H1 (cell line): Measurements from ENCODE around the gene B9D1. TPM values are rescaled to one million over a fixed set of nuclear protein-coding genes. Genes with fewer than 3 reads are reported as not detected.

Experiments used
- CTCF ChIA-PET: fragments of 300-600 bp; sonication (Branson Sonifier 250); formaldehyde crosslinking; loops from one replicate; lab custom pipeline; 2021; ENCODE audit not compliant: partially characterized antibody; lab: Charles Lee
- POLR2A ChIA-PET: fragments of 300-600 bp; sonication (Branson Sonifier 250); formaldehyde crosslinking; loops from one replicate; lab custom pipeline; 2021; ENCODE audit warnings: inconsistent platforms; ENCODE audit not compliant: partially characterized antibody; lab: Charles Lee
- DNase-seq, 2 experiments: peaks; one replicate each; pipeline versions ENCODE4 v3.0.0 to v3.0.0-alpha.2; 2010 to 2022; ENCODE audit warnings: low spot score in 2 of 2, low read depth in 1 of 2, mixed read lengths in 1 of 2
- FAIRE-seq: peaks from 2 replicates; lab custom pipeline; 2011; peaks lifted over from hg19 to GRCh38; lab: Jason Lieb, UNC
- H2AFZ ChIP-seq: 2 replicates; pipeline ENCODE4 v1.8.1; 2012; ENCODE audit warnings: low read length, inconsistent platforms
- H2AK5ac ChIP-seq: 2 replicates; pipeline ENCODE4 v1.6.1; 2013; ENCODE audit warnings: low read depth, low read length
- H2BK120ac ChIP-seq: replicated peaks from 2 replicates; pipeline ENCODE3; 2013; ENCODE audit warnings: low read depth, low read length, inconsistent platforms
- H2BK12ac ChIP-seq: 2 replicates; pipeline ENCODE4 v1.6.1; 2013; ENCODE audit warnings: low read depth, low read length
- H2BK15ac ChIP-seq: 2 replicates; pipeline ENCODE4 v1.6.1; 2013; ENCODE audit warnings: low read length
- H2BK20ac ChIP-seq: 2 replicates; pipeline ENCODE4 v1.6.1; 2013; ENCODE audit warnings: low read length
- H2BK5ac ChIP-seq: 2 replicates; pipeline ENCODE4 v1.6.1; 2013; ENCODE audit warnings: low read depth, low read length
- H3K14ac ChIP-seq: 2 replicates; pipeline ENCODE4 v1.6.1; 2013; ENCODE audit warnings: inconsistent platforms; ENCODE audit not compliant: insufficient read length
- H3K18ac ChIP-seq: 2 replicates; pipeline ENCODE4 v1.6.1; 2013; ENCODE audit warnings: low read length; ENCODE audit errors: extremely low read depth
- H3K23ac ChIP-seq: 2 replicates; pipeline ENCODE4 v1.6.1; 2013; ENCODE audit warnings: inconsistent platforms; ENCODE audit not compliant: insufficient read length
- H3K23me2 ChIP-seq: 2 replicates; pipeline ENCODE4 v1.6.1; 2013; ENCODE audit warnings: low read depth, low read length
- H3K27ac ChIP-seq: 2 replicates; pipeline ENCODE4 v1.6.1; 2011; ENCODE audit warnings: low read depth, low read length, inconsistent platforms
- H3K27me3 ChIP-seq, 4 experiments: replicated peaks in 1 of 4; 1 replicate in 1 of 4; 2 replicates in 3 of 4; pipeline versions ENCODE4 v1.6.1 to v1.8.1; 2011 to 2013; ENCODE audit warnings: low read length in 3 of 4, mild to moderate bottlenecking in 3 of 4, inconsistent platforms in 2 of 4, mixed read lengths in 2 of 4, moderate library complexity in 1 of 4; ENCODE audit not compliant: control insufficient read depth in 3 of 4, insufficient read depth in 3 of 4; ENCODE audit errors: extremely low read depth in 1 of 4
- H3K36me3 ChIP-seq, 4 experiments: 2 replicates each; pipeline versions ENCODE4 v1.6.1 to v1.8.1; 2011 to 2013; ENCODE audit warnings: mild to moderate bottlenecking in 4 of 4, low read length in 3 of 4, moderate library complexity in 2 of 4, control low read depth in 1 of 4, inconsistent platforms in 1 of 4; ENCODE audit not compliant: insufficient read depth in 4 of 4, control insufficient read depth in 2 of 4
- H3K4ac ChIP-seq: replicated peaks from 2 replicates; pipeline ENCODE3; 2013; ENCODE audit warnings: low read length, low read depth, mixed read lengths, inconsistent platforms; ENCODE audit not compliant: insufficient read length
- H3K4me1 ChIP-seq, 4 experiments: replicated peaks in 1 of 4; 1 replicate in 1 of 4; 2 replicates in 3 of 4; pipeline versions ENCODE4 v1.6.1 to v1.8.1; 2011 to 2013; ENCODE audit warnings: low read length in 3 of 4, inconsistent platforms in 2 of 4, mixed read lengths in 1 of 4; ENCODE audit not compliant: insufficient read depth in 4 of 4, control insufficient read depth in 3 of 4
- H3K4me2 ChIP-seq, 2 experiments: 2 replicates each; pipeline versions ENCODE4 v1.6.1 to v1.8.1; 2011 to 2013; ENCODE audit warnings: low read depth in 2 of 2, low read length in 2 of 2, control low read depth in 1 of 2, inconsistent platforms in 1 of 2, mild to moderate bottlenecking in 1 of 2; ENCODE audit not compliant: insufficient read depth in 1 of 2
- H3K4me3 ChIP-seq, 4 experiments: fragments of 200-600, 300-600 bp in 1 of 4; sonication (generic), shearing (Covaris generic), sonication (Bioruptor Twin) in 1 of 4; 2 replicates each; pipeline versions ENCODE4 v1.5.1 to v1.8.1; 2011 to 2016; ENCODE audit warnings: low read length in 4 of 4, low read depth in 3 of 4, control low read depth in 2 of 4, inconsistent platforms in 2 of 4, mild to moderate bottlenecking in 2 of 4, mixed read lengths in 1 of 4, moderate library complexity in 1 of 4; ENCODE audit not compliant: insufficient read depth in 2 of 4; ENCODE audit errors: extremely low read depth in 1 of 4
- H3K56ac ChIP-seq: replicated peaks from 2 replicates; pipeline ENCODE3; 2013; ENCODE audit warnings: low read depth, mild to moderate bottlenecking, mixed read lengths, low read length, inconsistent platforms; ENCODE audit not compliant: insufficient read length
- H3K79me1 ChIP-seq: 2 replicates; pipeline ENCODE4 v1.6.1; 2013; ENCODE audit warnings: low read depth, low read length, control low read depth
- H3K79me2 ChIP-seq, 2 experiments: 2 replicates each; pipeline versions ENCODE4 v1.6.1 to v1.8.1; 2012 to 2013; ENCODE audit warnings: low read length in 2 of 2, mild to moderate bottlenecking in 2 of 2, inconsistent platforms in 1 of 2; ENCODE audit not compliant: insufficient read depth in 2 of 2, control insufficient read depth in 1 of 2
- H3K9ac ChIP-seq, 4 experiments: replicated peaks in 1 of 4; 1 replicate in 1 of 4; 2 replicates in 3 of 4; pipeline versions ENCODE4 v1.6.1 to v1.8.1; 2011 to 2013; ENCODE audit warnings: low read depth in 3 of 4, low read length in 3 of 4, control low read depth in 2 of 4, mild to moderate bottlenecking in 2 of 4, moderate library complexity in 2 of 4, inconsistent platforms in 1 of 4; ENCODE audit errors: extremely low read depth in 1 of 4
- H3K9me3 ChIP-seq, 2 experiments: 2 replicates each; pipeline versions ENCODE4 v1.6.1 to v1.8.1; 2012 to 2013; ENCODE audit warnings: mild to moderate bottlenecking in 2 of 2, moderate library complexity in 2 of 2, control low read depth in 1 of 2, inconsistent platforms in 1 of 2, low read depth in 1 of 2, low read length in 1 of 2, mixed read lengths in 1 of 2; ENCODE audit not compliant: insufficient read depth in 2 of 2
- H4K20me1 ChIP-seq, 2 experiments: replicated peaks in 1 of 2; 2 replicates each; pipeline versions ENCODE3 to v1.8.1; 2011 to 2013; ENCODE audit warnings: inconsistent platforms in 2 of 2, low read length in 2 of 2, mild to moderate bottlenecking in 1 of 2; ENCODE audit not compliant: insufficient read depth in 2 of 2, control insufficient read depth in 1 of 2
- H4K5ac ChIP-seq: 2 replicates; pipeline ENCODE4 v1.6.1; 2013; ENCODE audit warnings: low read length, low read depth, mixed read lengths, inconsistent platforms; ENCODE audit not compliant: insufficient read length
- H4K8ac ChIP-seq: 2 replicates; pipeline ENCODE4 v1.8.0; 2013; ENCODE audit warnings: mild to moderate bottlenecking, moderate library complexity, low read length, inconsistent platforms; ENCODE audit not compliant: insufficient read depth; ENCODE audit errors: extremely low read depth
- H4K91ac ChIP-seq: replicated peaks from 2 replicates; pipeline ENCODE3; 2013; ENCODE audit warnings: low read length, mixed read lengths, inconsistent platforms; ENCODE audit not compliant: insufficient read length
- HDAC6 ChIP-seq: IDR thresholded peaks from one replicate; pipeline ENCODE4 v1.7.1; 2012; ENCODE audit warnings: low read depth, mild to moderate bottlenecking, inconsistent platforms, low read length, moderate library complexity
- RBBP5 ChIP-seq: IDR thresholded peaks from 2 replicates; pipeline ENCODE4 v1.7.1; 2012; ENCODE audit warnings: low read depth, mild to moderate bottlenecking, inconsistent platforms, low read length, moderate library complexity, borderline replicate concordance
- TAF7 ChIP-seq: optimal IDR thresholded peaks from 2 replicates; pipeline ENCODE3; 2011; ENCODE audit warnings: low read depth, mild to moderate bottlenecking, inconsistent platforms, low read length, moderate library complexity, borderline replicate concordance
- WGBS, 2 experiments: shearing (Covaris generic) in 1 of 2; methylation state at CpG; one replicate each; pipeline versions ENCODE4 v1.1.6 to v1.1.7; 2013 to 2015; ENCODE audit warnings: low lambda C conversion rate in 2 of 2, mixed read lengths in 2 of 2, inconsistent platforms in 1 of 2, low coverage in 1 of 2, missing lambda C conversion rate in 1 of 2; ENCODE audit not compliant: insufficient replicate concordance in 2 of 2, insufficient coverage in 1 of 2, insufficient read length in 1 of 2; ENCODE audit errors: extremely low coverage in 1 of 2, missing lambda C conversion rate in 1 of 2; 5-methylcytosine and 5-hydroxymethylcytosine counted together
- polyA plus RNA-seq, 7 experiments: library from polyadenylated mRNA; depleted of rRNA in 3 of 7; stranded (reverse) in 5 of 7; unstranded in 2 of 7; fragments of >200 nt in 5 of 7; fragments of 200-250 nt in 2 of 7; gene quantifications; 1 replicate in 5 of 7; 2 replicates in 1 of 7; 4 replicates in 1 of 7; pipeline versions ENCODE4 v1.2.1 to v1.2.3, GENCODE V29; 2011 to 2013; ENCODE audit warnings: missing spikeins in 2 of 7, mixed read lengths in 2 of 7
- total RNA-seq: library from RNA; stranded (reverse); fragmentation: NEBNext Ultra II Directional; extraction: Animal tissue kit (Norgen Biotek cat#: 25700); gene quantifications from 2 replicates; pipeline ENCODE4 v1.2.1, GENCODE V29; 2021

Gene B9D1
- total and polyA plus RNA-seq, 2 of the 8 experiments (the other 6 are each of a cell fraction or from before 2014, with no cell fraction given) = 24.6 to 65.7 TPM

- peaks cover 13% of the 10 kb centered on the region for H3K79me1 ChIP-seq
- no peak overlapping the region for H2BK12ac ChIP-seq
- no peak overlapping the region for H4K91ac ChIP-seq
- H2AK5ac ChIP-seq = no peak overlapping the region
- DNase-seq = no peak
- H2BK15ac ChIP-seq = no peak overlapping the region
- H3K27ac ChIP-seq = no peak overlapping the region
- H3K18ac ChIP-seq = no peak overlapping the region
- no peak overlapping the region for H3K4me2 ChIP-seq
- no peak for FAIRE-seq
- no peaks in the 10 kb centered on the region for H3K27me3 ChIP-seq
- no peak overlapping the region for H4K5ac ChIP-seq
- no peaks in the 10 kb centered on the region for H3K9me3 ChIP-seq
- peaks cover 8% of the 10 kb centered on the region; the same call in 1 of the 2 replicates for H3K23me2 ChIP-seq
- no peak overlapping the region for H3K56ac ChIP-seq
- TF ChIP-seq HDAC6 = no peak
- no peak for TF ChIP-seq TAF7
- TF ChIP-seq RBBP5 = no peak
- H3K4me3 ChIP-seq = no peak overlapping the region
- no peak overlapping the region for H3K14ac ChIP-seq
- H3K4me1 ChIP-seq = peaks cover 7 to 22% (median 15%) of the 10 kb centered on the region in 4 experiments
- 97% methylated on average over 6 of the region's 6 CpGs; no CpG with 5 or more reads in 1 of the 2 experiments for WGBS, 2 experiments
- no peak overlapping the region for H2BK120ac ChIP-seq
- peaks cover 33 to 61% (median 40%) of the 10 kb centered on the region in 4 experiments for H3K36me3 ChIP-seq
- no peak overlapping the region for H3K4ac ChIP-seq
- no peak overlapping the region for H2BK20ac ChIP-seq
- no peak overlapping the region for H3K9ac ChIP-seq
- H2AFZ ChIP-seq = no peak overlapping the region
- H4K8ac ChIP-seq = no peak overlapping the region
- H3K23ac ChIP-seq = no peak overlapping the region
- POLR2A ChIA-PET = interaction anchor here (0.6 to 1.5 kb wide), 5 partner anchors 13 to 86 kb away, joined by 3 to 6 read pairs (median 3); partner anchors contain the start of gene B9D1
- H4K20me1 ChIP-seq = peaks cover 3 to 29% of the 10 kb centered on the region in 2 experiments
- H3K79me2 ChIP-seq = peaks cover 0 to 25% of the 10 kb centered on the region in 2 experiments; a peak in 2 of 4 replicates
- no peak overlapping the region for H2BK5ac ChIP-seq
- CTCF ChIA-PET = interaction anchor here (0.8 to 2.0 kb wide), 3 partner anchors 21 to 383 kb away, joined by 3 to 7 read pairs (median 4); partner anchors contain the start of gene B9D1
These were observed 21.4 kb upstream of the B9D1 start for GRCh38 chr17:19383681-19384470.
